ENCODE data around the gene ZNF564. TPM values are rescaled to one million over a fixed set of nuclear protein-coding genes. Genes with fewer than 3 reads are reported as not detected.
A peak's percentile ranks its signal among the peaks of the same experiment; 100 is the strongest.

ZNF564 gene
- total and polyA plus RNA-seq, 8 donors: 4.7 to 74.1 (median 6.6) TPM

DNA sequence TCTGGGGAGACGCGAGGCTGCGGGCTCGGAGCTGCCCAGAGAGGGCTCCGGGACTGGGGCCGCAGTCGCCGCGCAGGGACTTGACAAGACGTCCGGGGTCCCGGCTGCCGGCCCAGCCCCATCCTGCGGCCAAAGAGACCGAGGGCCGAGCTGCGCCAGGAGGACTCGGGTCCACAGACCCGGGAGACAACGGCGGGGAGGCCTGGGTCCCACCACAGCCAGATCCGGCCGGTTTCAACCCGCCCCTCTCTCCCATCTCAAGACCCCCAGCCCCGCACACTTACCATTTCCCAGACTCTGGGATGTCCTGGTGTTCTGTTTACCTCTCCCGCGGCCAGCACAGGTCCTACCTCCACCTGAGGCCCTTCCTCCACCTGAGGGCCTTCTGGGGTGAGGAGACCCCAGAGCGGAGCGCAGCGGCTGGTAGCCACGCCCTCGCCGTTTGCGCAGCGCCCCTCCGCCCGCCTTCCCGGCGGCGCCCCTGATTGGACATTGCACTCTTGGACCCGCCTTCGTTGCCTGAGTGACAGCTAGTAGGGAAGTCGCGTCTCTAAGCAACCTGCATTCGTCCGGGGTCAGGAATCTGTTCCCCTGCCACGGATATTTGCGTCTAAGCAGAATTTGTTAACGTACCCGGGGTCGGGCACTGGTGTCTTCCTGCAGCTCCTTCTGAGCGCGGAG, 66.8 kb downstream of the ZNF564 start, which contains the start of gene ZNF709:
Gene ZNF709, minus strand, starts transcription at position 446 of the 681 bp plus-strand sequence. Its CDS starts 159 bp downstream, at position 287.
- H3K4me3 ChIP-seq: peak within 1 kb of the TSS; percentile 92 to 96 (median 94)
- H3K4me1 ChIP-seq: peaks cover 0 to 37% (median 31%) of the 10 kb centered on the region in 4 donors
- H3K36me3 ChIP-seq: no peaks in the 10 kb centered on the region
- 0 to 1% (median 0%) methylated on average over 18 to 53 of the region's 53 CpGs for WGBS, 5 donors
- H3K27ac ChIP-seq: peak within 1 kb of the TSS; percentile 65 to 86 (median 80)
- DNase-seq: peak; percentile 92 to 98
- H3K9me3 ChIP-seq: no peaks in the 10 kb centered on the region
- no peaks in the 10 kb centered on the region for H3K27me3 ChIP-seq
- TF ChIP-seq, protein P1, sequence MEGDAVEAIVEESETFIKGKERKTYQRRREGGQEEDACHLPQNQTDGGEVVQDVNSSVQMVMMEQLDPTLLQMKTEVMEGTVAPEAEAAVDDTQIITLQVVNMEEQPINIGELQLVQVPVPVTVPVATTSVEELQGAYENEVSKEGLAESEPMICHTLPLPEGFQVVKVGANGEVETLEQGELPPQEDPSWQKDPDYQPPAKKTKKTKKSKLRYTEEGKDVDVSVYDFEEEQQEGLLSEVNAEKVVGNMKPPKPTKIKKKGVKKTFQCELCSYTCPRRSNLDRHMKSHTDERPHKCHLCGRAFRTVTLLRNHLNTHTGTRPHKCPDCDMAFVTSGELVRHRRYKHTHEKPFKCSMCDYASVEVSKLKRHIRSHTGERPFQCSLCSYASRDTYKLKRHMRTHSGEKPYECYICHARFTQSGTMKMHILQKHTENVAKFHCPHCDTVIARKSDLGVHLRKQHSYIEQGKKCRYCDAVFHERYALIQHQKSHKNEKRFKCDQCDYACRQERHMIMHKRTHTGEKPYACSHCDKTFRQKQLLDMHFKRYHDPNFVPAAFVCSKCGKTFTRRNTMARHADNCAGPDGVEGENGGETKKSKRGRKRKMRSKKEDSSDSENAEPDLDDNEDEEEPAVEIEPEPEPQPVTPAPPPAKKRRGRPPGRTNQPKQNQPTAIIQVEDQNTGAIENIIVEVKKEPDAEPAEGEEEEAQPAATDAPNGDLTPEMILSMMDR (IDR thresholded peaks at IDR 0.05): no peak
- peak in 1 of 4 donors; percentile 48 for TF ChIP-seq POLR2A (IDR thresholded peaks at IDR 0.05)
- no peak for TF ChIP-seq EP300 (IDR thresholded peaks at IDR 0.05)
- TF ChIP-seq POLR2AphosphoS5 (IDR thresholded peaks at IDR 0.05): peak in 2 of 3 donors; percentile 42 to 79
- intact Hi-C loops (cut with DNase I; ENCODE audit: low total_unique reads): no loop called here

DNA sequence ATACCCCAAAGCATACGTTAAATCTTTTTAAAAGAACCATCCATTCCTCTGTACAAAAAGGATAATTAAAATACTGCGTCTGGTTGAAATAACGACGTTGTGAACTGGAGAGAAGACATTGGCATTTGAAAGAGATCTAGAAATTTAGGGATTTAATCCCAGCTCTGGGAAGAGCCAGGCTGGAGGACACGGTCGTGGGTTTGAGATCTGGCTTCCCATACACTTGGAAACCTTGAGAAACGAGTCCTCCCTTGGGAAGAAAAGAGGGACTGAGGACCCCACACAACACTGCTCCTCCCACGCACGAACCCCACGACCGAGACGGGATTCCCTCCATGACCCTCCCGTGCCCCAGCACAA, 67.3 kb downstream of the ZNF564 start:
- Histone ChIP-seq H3K27ac (peak overlapping the region; percentile 65 to 86 (median 80)), H3K27me3 (no peaks in the 10 kb centered on the region), H3K4me1 (peaks cover 0 to 37% (median 31%) of the 10 kb centered on the region in 4 donors), H3K36me3 (no peaks in the 10 kb centered on the region), H3K4me3 (peak overlapping the region; percentile 92 to 96 (median 94)), H3K9me3 (no peaks in the 10 kb centered on the region)
- WGBS, 5 donors: 1 to 3% (median 2%) methylated on average over 12 to 13 of the region's 13 CpGs
- intact Hi-C loops (cut with DNase I; ENCODE audit: low total_unique reads): no loop called here
- no peak for DNase-seq
- TF ChIP-seq, protein P1 (IDR thresholded peaks at IDR 0.05): no peak
- TF ChIP-seq POLR2A (IDR thresholded peaks at IDR 0.05): no peak
- no peak for TF ChIP-seq EP300 (IDR thresholded peaks at IDR 0.05)
- no peak for TF ChIP-seq POLR2AphosphoS5 (IDR thresholded peaks at IDR 0.05)

DNA sequence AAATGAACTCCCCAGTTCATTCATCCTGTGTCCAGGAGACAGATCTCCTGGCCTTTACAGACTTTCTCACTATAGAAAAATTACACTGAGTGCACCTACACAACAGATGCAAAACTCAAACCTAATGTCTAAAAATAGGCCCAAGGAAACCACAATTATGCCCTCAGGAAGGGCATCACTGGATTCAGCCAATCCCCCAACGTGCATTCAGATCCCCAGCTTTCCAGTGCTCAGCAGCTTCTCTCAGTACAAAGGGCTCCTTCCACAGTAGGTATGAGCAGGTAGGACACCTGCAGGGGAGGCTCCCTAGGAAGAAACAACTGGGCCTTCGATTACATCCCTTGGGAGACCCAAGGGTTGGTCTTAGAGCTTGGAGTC, 68.8 kb downstream of the ZNF564 start:
- H3K36me3 ChIP-seq: no peaks in the 10 kb centered on the region
- 56 to 75% (median 67%) methylated on average over 2 of the region's 2 CpGs for WGBS, 5 donors

DNA sequence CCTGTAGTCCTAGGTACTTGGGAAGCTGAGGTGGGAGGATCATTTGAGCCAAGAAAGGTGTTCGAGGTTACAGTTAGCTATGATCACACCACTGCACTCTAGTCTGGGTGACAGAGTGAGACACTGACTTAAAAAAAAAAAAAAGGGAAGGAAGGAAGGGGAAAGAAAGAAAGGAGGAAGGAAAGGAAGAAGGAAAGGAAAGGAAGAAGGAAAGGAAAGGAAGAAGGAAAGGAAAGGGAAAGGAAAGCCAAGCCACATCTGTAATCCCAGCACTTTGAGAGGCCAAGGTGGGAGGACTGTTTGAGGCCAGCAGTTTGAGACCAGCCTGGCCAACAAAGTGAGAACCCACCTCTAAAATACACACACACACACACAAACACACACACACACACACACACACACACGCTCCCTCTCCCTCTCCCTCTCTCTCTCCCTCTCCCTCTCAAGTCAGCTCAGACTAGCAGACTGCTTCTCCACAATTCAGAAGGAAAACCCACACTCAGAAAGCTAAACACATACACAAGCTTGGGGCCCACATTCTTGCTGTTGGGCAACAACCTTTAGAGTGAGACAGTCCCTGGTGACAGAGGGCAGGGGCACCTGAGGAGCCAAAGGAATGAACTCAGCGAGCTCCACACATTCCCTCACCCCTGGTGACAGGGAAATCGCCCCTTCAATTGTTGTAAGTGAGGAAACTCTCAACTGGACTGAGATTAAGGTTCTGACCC, 69.3 kb downstream of the ZNF564 start:
- Histone ChIP-seq H3K4me3 (no peak overlapping the region), H3K27ac (no peak overlapping the region), H3K9me3 (no peaks in the 10 kb centered on the region), H3K27me3 (no peaks in the 10 kb centered on the region), H3K36me3 (no peaks in the 10 kb centered on the region), H3K4me1 (peaks cover 0 to 47% (median 39%) of the 10 kb centered on the region in 4 donors)
- WGBS, 5 donors: 76 to 83% (median 78%) methylated on average over 4 of the region's 4 CpGs
- no peak for DNase-seq
- intact Hi-C loops (cut with DNase I; ENCODE audit: low total_unique reads): no loop called here
- TF ChIP-seq POLR2AphosphoS5 (IDR thresholded peaks at IDR 0.05) (no peak), POLR2A (IDR thresholded peaks at IDR 0.05) (no peak), EP300 (IDR thresholded peaks at IDR 0.05) (no peak)
- TF ChIP-seq, protein P1 (IDR thresholded peaks at IDR 0.05): no peak

More for the DNA sequence above, 68.8 kb downstream of the ZNF564 start:
- TF ChIP-seq EP300 (IDR thresholded peaks at IDR 0.05): no peak
- TF ChIP-seq POLR2AphosphoS5 (IDR thresholded peaks at IDR 0.05): no peak
- TF ChIP-seq POLR2A (IDR thresholded peaks at IDR 0.05): no peak
- TF ChIP-seq, protein P1 (IDR thresholded peaks at IDR 0.05): no peak
- DNase-seq: no peak
- Histone ChIP-seq H3K27ac (no peak overlapping the region), H3K9me3 (no peaks in the 10 kb centered on the region), H3K4me1 (peaks cover 0 to 47% (median 39%) of the 10 kb centered on the region in 4 donors), H3K27me3 (no peaks in the 10 kb centered on the region), H3K4me3 (no peak overlapping the region)
- intact Hi-C loops (cut with DNase I; ENCODE audit: low total_unique reads): no loop called here

Data from stomach (tissue), 9 donors.